ENCODE measurements around the gene ZNRD2. TPM values are rescaled to one million over a fixed set of nuclear protein-coding genes. Genes with fewer than 3 reads are reported as not detected.

ZNRD2 gene
- total and polyA plus RNA-seq, 2 donors = 38.0 to 40.7 TPM

DNA sequence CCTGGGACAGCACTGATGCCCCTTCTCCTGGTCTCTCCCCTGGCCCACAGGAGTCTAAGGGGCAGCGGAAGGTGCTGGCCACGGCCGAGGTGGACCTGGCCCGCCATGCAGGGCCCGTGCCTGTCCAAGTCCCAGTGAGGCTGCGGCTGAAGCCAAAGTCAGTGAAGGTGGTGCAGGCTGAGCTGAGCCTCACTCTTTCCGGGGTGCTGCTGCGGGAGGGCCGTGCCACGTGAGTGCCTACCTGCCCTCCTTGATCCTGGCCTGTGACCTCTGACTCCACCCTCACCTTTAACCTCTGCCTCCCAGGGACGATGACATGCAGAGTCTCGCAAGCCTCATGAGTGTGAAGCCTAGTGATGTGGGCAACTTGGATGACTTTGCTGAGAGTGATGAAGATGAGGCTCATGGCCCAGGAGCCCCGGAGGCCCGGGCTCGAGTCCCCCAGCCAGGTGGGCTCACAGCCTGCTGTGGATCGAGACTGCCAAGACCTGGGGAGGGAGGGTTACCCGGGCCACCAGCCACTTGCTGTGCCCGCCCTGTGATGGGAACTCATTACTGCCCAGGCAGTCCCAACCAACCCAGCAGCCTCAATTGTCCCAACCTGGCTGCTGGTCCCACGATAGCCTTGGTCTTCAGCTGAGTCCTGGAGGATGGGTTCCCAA, 9.9 kb downstream of the ZNRD2 start:
- Histone ChIP-seq H3K4me3 (ENCODE audit: low read length in 2 of 2) (no peak overlapping the region), H3K4me1 (ENCODE audit: control insufficient read depth in 2 of 2, insufficient read depth in 2 of 2, low read length in 2 of 2) (peaks cover 13 to 31% of the 10 kb centered on the region in 2 donors), H3K27me3 (ENCODE audit: control insufficient read depth in 2 of 2, insufficient read depth in 1 of 2, low read length in 1 of 2) (peaks cover 0 to 17% of the 10 kb centered on the region in 2 donors), H3K9me3 (ENCODE audit: control insufficient read depth in 2 of 2, insufficient read depth in 1 of 2, low read length in 1 of 2) (no peaks in the 10 kb centered on the region), H3K36me3 (ENCODE audit: control insufficient read depth in 2 of 2, insufficient read depth in 2 of 2, low read length in 1 of 2) (peaks cover 34 to 48% of the 10 kb centered on the region in 2 donors), H3K27ac (ENCODE audit: low read depth in 1 of 2, low read length in 1 of 2) (no peak overlapping the region)
- WGBS = 97% methylated on average over 19 of the region's 19 CpGs
- DNase-seq (ENCODE audit: low read depth in 6 of 9, low spot score in 9 of 9) = no peak

GRCh38 chr11:65580756-65581155, 10.5 kb downstream of the ZNRD2 start:
- Histone ChIP-seq H3K9me3 (ENCODE audit: control insufficient read depth in 2 of 2, insufficient read depth in 1 of 2, low read length in 1 of 2) (no peaks in the 10 kb centered on the region), H3K4me3 (ENCODE audit: low read length in 2 of 2) (no peak overlapping the region), H3K36me3 (ENCODE audit: control insufficient read depth in 2 of 2, insufficient read depth in 2 of 2, low read length in 1 of 2) (peaks cover 34 to 53% of the 10 kb centered on the region in 2 donors), H3K4me1 (ENCODE audit: control insufficient read depth in 2 of 2, insufficient read depth in 2 of 2, low read length in 2 of 2) (peaks cover 11 to 26% of the 10 kb centered on the region in 2 donors), H3K27me3 (ENCODE audit: control insufficient read depth in 2 of 2, insufficient read depth in 1 of 2, low read length in 1 of 2) (peaks cover 0 to 21% of the 10 kb centered on the region in 2 donors), H3K27ac (ENCODE audit: low read depth in 1 of 2, low read length in 1 of 2) (no peak overlapping the region)
- DNase-seq (ENCODE audit: low read depth in 6 of 9, low spot score in 9 of 9) = no peak
- 97% methylated on average over 8 of the region's 8 CpGs for WGBS

DNA sequence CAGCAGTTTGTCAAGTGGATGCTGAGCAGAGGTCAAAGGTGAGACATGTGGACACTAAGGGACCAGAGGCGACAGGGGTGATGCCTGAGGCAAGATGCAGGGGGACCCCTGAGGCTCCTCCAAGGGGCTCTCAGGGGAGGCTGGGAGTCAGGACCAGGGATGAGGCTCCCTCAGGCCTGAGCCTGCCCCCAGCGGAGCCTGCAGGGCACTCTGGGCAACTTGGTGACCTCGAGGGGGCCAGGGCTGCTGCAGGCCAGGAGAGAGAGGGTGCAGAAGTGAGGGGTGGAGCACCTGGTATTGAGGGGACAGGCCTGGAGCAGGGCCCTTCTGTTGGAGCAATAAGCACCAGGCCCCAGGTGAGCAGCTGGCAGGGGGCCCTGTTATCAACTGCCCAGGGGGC, 11.7 kb downstream of the ZNRD2 start:
- Histone ChIP-seq H3K27ac (ENCODE audit: low read depth in 1 of 2, low read length in 1 of 2) (no peak overlapping the region), H3K36me3 (ENCODE audit: control insufficient read depth in 2 of 2, insufficient read depth in 2 of 2, low read length in 1 of 2) (peaks cover 42 to 59% of the 10 kb centered on the region in 2 donors), H3K27me3 (ENCODE audit: control insufficient read depth in 2 of 2, insufficient read depth in 1 of 2, low read length in 1 of 2) (peaks cover 0 to 26% of the 10 kb centered on the region in 2 donors), H3K9me3 (ENCODE audit: control insufficient read depth in 2 of 2, insufficient read depth in 1 of 2, low read length in 1 of 2) (no peaks in the 10 kb centered on the region), H3K4me1 (ENCODE audit: control insufficient read depth in 2 of 2, insufficient read depth in 2 of 2, low read length in 2 of 2) (peaks cover 4 to 21% of the 10 kb centered on the region in 2 donors), H3K4me3 (ENCODE audit: low read length in 2 of 2) (no peak overlapping the region)
- no peak for DNase-seq (ENCODE audit: low read depth in 6 of 9, low spot score in 9 of 9)
- 97% methylated on average over 3 of the region's 3 CpGs for whole genome bisulfite sequencing

- Histone ChIP-seq H3K36me3 (ENCODE audit: control insufficient read depth in 2 of 2, insufficient read depth in 2 of 2, low read length in 1 of 2) (peaks cover 47 to 54% of the 10 kb centered on the region in 2 donors), H3K27ac (ENCODE audit: low read depth in 1 of 2, low read length in 1 of 2) (no peak overlapping the region), H3K27me3 (ENCODE audit: control insufficient read depth in 2 of 2, insufficient read depth in 1 of 2, low read length in 1 of 2) (peaks cover 0 to 26% of the 10 kb centered on the region in 2 donors), H3K4me3 (ENCODE audit: low read length in 2 of 2) (no peak overlapping the region), H3K9me3 (ENCODE audit: control insufficient read depth in 2 of 2, insufficient read depth in 1 of 2, low read length in 1 of 2) (no peaks in the 10 kb centered on the region), H3K4me1 (ENCODE audit: control insufficient read depth in 2 of 2, insufficient read depth in 2 of 2, low read length in 2 of 2) (peaks cover 0 to 23% of the 10 kb centered on the region in 2 donors)
- WGBS = 93% methylated on average over 10 of the region's 10 CpGs
- DNase-seq (ENCODE audit: low read depth in 6 of 9, low spot score in 9 of 9) = no peak
Measured at GRCh38 chr11:65583589-65583988, 13.3 kb downstream of the ZNRD2 start.

GRCh38 chr11:65584106-65584505, 13.8 kb downstream of the ZNRD2 start:
- Histone ChIP-seq H3K9me3 (ENCODE audit: control insufficient read depth in 2 of 2, insufficient read depth in 1 of 2, low read length in 1 of 2) (no peaks in the 10 kb centered on the region), H3K4me1 (ENCODE audit: control insufficient read depth in 2 of 2, insufficient read depth in 2 of 2, low read length in 2 of 2) (peaks cover 0 to 28% of the 10 kb centered on the region in 2 donors), H3K36me3 (ENCODE audit: control insufficient read depth in 2 of 2, insufficient read depth in 2 of 2, low read length in 1 of 2) (peaks cover 46 to 49% of the 10 kb centered on the region in 2 donors), H3K4me3 (ENCODE audit: low read length in 2 of 2) (no peak overlapping the region), H3K27ac (ENCODE audit: low read depth in 1 of 2, low read length in 1 of 2) (no peak overlapping the region), H3K27me3 (ENCODE audit: control insufficient read depth in 2 of 2, insufficient read depth in 1 of 2, low read length in 1 of 2) (peaks cover 0 to 26% of the 10 kb centered on the region in 2 donors)
- WGBS = 89% methylated on average over 8 of the region's 8 CpGs
- DNase-seq (ENCODE audit: low read depth in 6 of 9, low spot score in 9 of 9) = no peak

- WGBS = 96% methylated on average over 46 of the region's 46 CpGs
- H3K9me3 ChIP-seq (ENCODE audit: control insufficient read depth in 2 of 2, insufficient read depth in 1 of 2, low read length in 1 of 2) = no peaks in the 10 kb centered on the region
- H3K27me3 ChIP-seq (ENCODE audit: control insufficient read depth in 2 of 2, insufficient read depth in 1 of 2, low read length in 1 of 2) = peaks cover 0 to 26% of the 10 kb centered on the region in 2 donors
- DNase-seq (ENCODE audit: low read depth in 6 of 9, low spot score in 9 of 9) = no peak
- H3K4me1 ChIP-seq (ENCODE audit: control insufficient read depth in 2 of 2, insufficient read depth in 2 of 2, low read length in 2 of 2) = peaks cover 0 to 34% of the 10 kb centered on the region in 2 donors
- H3K36me3 ChIP-seq (ENCODE audit: control insufficient read depth in 2 of 2, insufficient read depth in 2 of 2, low read length in 1 of 2) = peaks cover 43% of the 10 kb centered on the region in 2 donors
- no peak overlapping the region for H3K4me3 ChIP-seq (ENCODE audit: low read length in 2 of 2)
- H3K27ac ChIP-seq (ENCODE audit: low read depth in 1 of 2, low read length in 1 of 2) = no peak overlapping the region
Measured at GRCh38 chr11:65584723-65585171, 14.5 kb downstream of the ZNRD2 start.

- 95% methylated on average over 51 of the region's 51 CpGs for WGBS
- Histone ChIP-seq H3K9me3 (ENCODE audit: control insufficient read depth in 2 of 2, insufficient read depth in 1 of 2, low read length in 1 of 2) (no peaks in the 10 kb centered on the region), H3K4me1 (ENCODE audit: control insufficient read depth in 2 of 2, insufficient read depth in 2 of 2, low read length in 2 of 2) (peaks cover 0 to 40% of the 10 kb centered on the region in 2 donors), H3K27ac (ENCODE audit: low read depth in 1 of 2, low read length in 1 of 2) (no peak overlapping the region), H3K27me3 (ENCODE audit: control insufficient read depth in 2 of 2, insufficient read depth in 1 of 2, low read length in 1 of 2) (peaks cover 0 to 26% of the 10 kb centered on the region in 2 donors), H3K36me3 (ENCODE audit: control insufficient read depth in 2 of 2, insufficient read depth in 2 of 2, low read length in 1 of 2) (peaks cover 40 to 42% of the 10 kb centered on the region in 2 donors), H3K4me3 (ENCODE audit: low read length in 2 of 2) (no peak overlapping the region)
- no peak for DNase-seq (ENCODE audit: low read depth in 6 of 9, low spot score in 9 of 9)
Measured at GRCh38 chr11:65585396-65586246, 15.3 kb downstream of the ZNRD2 start.

DNA sequence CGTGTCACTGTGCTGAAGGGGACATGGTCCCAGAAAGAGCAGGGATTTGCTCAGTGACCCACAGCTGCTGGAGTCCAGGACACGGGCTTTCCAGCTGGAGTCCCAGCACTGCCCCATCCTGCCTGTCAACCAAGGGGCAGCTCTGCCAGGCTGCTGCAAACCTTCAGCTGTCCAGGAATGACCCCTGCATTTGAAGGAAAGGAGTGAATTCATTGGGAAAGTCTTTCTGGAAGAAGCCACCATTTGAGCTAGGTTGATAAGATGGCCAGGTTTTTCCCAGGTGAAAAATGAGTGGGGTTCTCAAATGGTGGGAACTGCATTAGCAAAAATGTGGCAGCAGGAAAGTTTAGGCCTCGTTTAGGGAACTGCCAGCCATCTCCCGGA, 16.0 kb downstream of the ZNRD2 start:
- no peak overlapping the region for H3K4me3 ChIP-seq (ENCODE audit: low read length in 2 of 2)
- H3K9me3 ChIP-seq (ENCODE audit: control insufficient read depth in 2 of 2, insufficient read depth in 1 of 2, low read length in 1 of 2) = no peaks in the 10 kb centered on the region
- H3K4me1 ChIP-seq (ENCODE audit: control insufficient read depth in 2 of 2, insufficient read depth in 2 of 2, low read length in 2 of 2) = peaks cover 0 to 40% of the 10 kb centered on the region in 2 donors
- 98% methylated on average over 4 of the region's 4 CpGs for WGBS
- peaks cover 34 to 40% of the 10 kb centered on the region in 2 donors for H3K36me3 ChIP-seq (ENCODE audit: control insufficient read depth in 2 of 2, insufficient read depth in 2 of 2, low read length in 1 of 2)
- peaks cover 0 to 30% of the 10 kb centered on the region in 2 donors for H3K27me3 ChIP-seq (ENCODE audit: control insufficient read depth in 2 of 2, insufficient read depth in 1 of 2, low read length in 1 of 2)
- no peak for DNase-seq (ENCODE audit: low read depth in 6 of 9, low spot score in 9 of 9)
- no peak overlapping the region for H3K27ac ChIP-seq (ENCODE audit: low read depth in 1 of 2, low read length in 1 of 2)

GRCh38 chr11:65586676-65587075, 16.4 kb downstream of the ZNRD2 start:
- no peak overlapping the region for H3K27ac ChIP-seq (ENCODE audit: low read depth in 1 of 2, low read length in 1 of 2)
- H3K36me3 ChIP-seq (ENCODE audit: control insufficient read depth in 2 of 2, insufficient read depth in 2 of 2, low read length in 1 of 2) = peaks cover 34 to 38% of the 10 kb centered on the region in 2 donors
- DNase-seq (ENCODE audit: low read depth in 6 of 9, low spot score in 9 of 9) = no peak
- 91% methylated on average over 2 of the region's 2 CpGs for WGBS
- no peak overlapping the region for H3K4me3 ChIP-seq (ENCODE audit: low read length in 2 of 2)
- H3K27me3 ChIP-seq (ENCODE audit: control insufficient read depth in 2 of 2, insufficient read depth in 1 of 2, low read length in 1 of 2) = peaks cover 0 to 35% of the 10 kb centered on the region in 2 donors
- H3K9me3 ChIP-seq (ENCODE audit: control insufficient read depth in 2 of 2, insufficient read depth in 1 of 2, low read length in 1 of 2) = no peaks in the 10 kb centered on the region
- peaks cover 0 to 40% of the 10 kb centered on the region in 2 donors for H3K4me1 ChIP-seq (ENCODE audit: control insufficient read depth in 2 of 2, insufficient read depth in 2 of 2, low read length in 2 of 2)
